Measurements from ENCODE around the gene QSOX1. TPM values are rescaled to one million over a fixed set of nuclear protein-coding genes. Genes with fewer than 3 reads are reported as not detected.

Gene QSOX1, protein sequence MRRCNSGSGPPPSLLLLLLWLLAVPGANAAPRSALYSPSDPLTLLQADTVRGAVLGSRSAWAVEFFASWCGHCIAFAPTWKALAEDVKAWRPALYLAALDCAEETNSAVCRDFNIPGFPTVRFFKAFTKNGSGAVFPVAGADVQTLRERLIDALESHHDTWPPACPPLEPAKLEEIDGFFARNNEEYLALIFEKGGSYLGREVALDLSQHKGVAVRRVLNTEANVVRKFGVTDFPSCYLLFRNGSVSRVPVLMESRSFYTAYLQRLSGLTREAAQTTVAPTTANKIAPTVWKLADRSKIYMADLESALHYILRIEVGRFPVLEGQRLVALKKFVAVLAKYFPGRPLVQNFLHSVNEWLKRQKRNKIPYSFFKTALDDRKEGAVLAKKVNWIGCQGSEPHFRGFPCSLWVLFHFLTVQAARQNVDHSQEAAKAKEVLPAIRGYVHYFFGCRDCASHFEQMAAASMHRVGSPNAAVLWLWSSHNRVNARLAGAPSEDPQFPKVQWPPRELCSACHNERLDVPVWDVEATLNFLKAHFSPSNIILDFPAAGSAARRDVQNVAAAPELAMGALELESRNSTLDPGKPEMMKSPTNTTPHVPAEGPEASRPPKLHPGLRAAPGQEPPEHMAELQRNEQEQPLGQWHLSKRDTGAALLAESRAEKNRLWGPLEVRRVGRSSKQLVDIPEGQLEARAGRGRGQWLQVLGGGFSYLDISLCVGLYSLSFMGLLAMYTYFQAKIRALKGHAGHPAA
- total RNA-seq: 88.4 and 102 TPM in 2 replicates

GRCh38 chr1:180154325-180155181 lies at the start of gene QSOX1:
Gene QSOX1 (plus strand): TSS chr1:180154869. CDS start chr1:180154908, 39 bp downstream.

GRCh38 chr1:180229483-180230415 lies 75.1 kb downstream of the QSOX1 start, which contains the start of gene LHX4:
Gene LHX4 (plus strand): TSS chr1:180230264. CDS start chr1:180230530, 266 bp downstream.

Other genes starting within 250 kb of the QSOX1 start
- gene CEP350, start 200.1 kb upstream of the QSOX1 start, total RNA-seq: 19.0 and 20.2 TPM in 2 replicates
- gene LHX4, start 75.4 kb downstream of the QSOX1 start, total RNA-seq: not detected in 2 replicates